HEK293 (cell line): ENCODE data around the gene ZNF350.

Source experiments
- CTCF ChIA-PET: fragments of 350-600 bp; formaldehyde crosslinking; extraction: SDS; loops from one replicate; lab custom pipeline; 2021; ENCODE audit warnings: antibody characterized with exemption; lab: Yijun Ruan, JAX
- POLR2A ChIA-PET: fragments of 300-600 bp; formaldehyde crosslinking; extraction: SDS; loops from one replicate; lab custom pipeline; 2020; ENCODE audit warnings: antibody characterized with exemption, inconsistent platforms; lab: Yijun Ruan, JAX
- H3K27ac ChIP-seq: fragments of 200-500 bp; sonication (Bioruptor generic); 2 replicates; pipeline ENCODE4 v1.5.1; 2014; ENCODE audit warnings: low read depth, low read length, control low read depth, inconsistent platforms; ENCODE audit errors: extremely low read depth
- H3K36me3 ChIP-seq, 2 experiments: fragments of 200-500 bp in 1 of 2; sonication (Bioruptor generic) in 1 of 2; 1 replicate in 1 of 2; 2 replicates in 1 of 2; pipeline ENCODE4 v1.5.1; 2014 to 2017; ENCODE audit warnings: inconsistent platforms in 2 of 2, low read length in 2 of 2; ENCODE audit not compliant: control insufficient read depth in 2 of 2, insufficient read depth in 1 of 2
- H3K4me1 ChIP-seq: fragments of 200-500 bp; sonication (Bioruptor generic); 2 replicates; pipeline ENCODE4 v1.5.1; 2014; ENCODE audit warnings: mild to moderate bottlenecking, low read length, inconsistent platforms; ENCODE audit not compliant: control insufficient read depth, insufficient read depth
- H3K4me3 ChIP-seq: 2 replicates; pipeline ENCODE4 v1.5.1; 2011; ENCODE audit warnings: low read depth, mild to moderate bottlenecking, control low read depth, low read length, moderate library complexity
- H3K9me3 ChIP-seq: fragments of 200-500 bp; sonication (Bioruptor generic); 2 replicates; pipeline ENCODE4 v1.5.1; 2014; ENCODE audit warnings: low read depth, low read length, inconsistent platforms; ENCODE audit not compliant: control insufficient read depth, insufficient read depth
- HIC1 ChIP-seq: fragments of 450-650 bp; formaldehyde crosslinking; IDR thresholded peaks from 2 replicates; pipeline ENCODE4 v1.5.1; 2016; ENCODE audit warnings: missing biosample characterization, missing genetic modification characterization
- KLF1 ChIP-seq: fragments of 450-650 bp; formaldehyde crosslinking; IDR thresholded peaks from 2 replicates; pipeline ENCODE4 v1.5.1; 2016; ENCODE audit warnings: missing biosample characterization, missing genetic modification characterization
- KLF10 ChIP-seq: fragments of 450-650 bp; IDR thresholded peaks from 2 replicates; pipeline ENCODE4 v1.5.1; 2018; ENCODE audit warnings: missing biosample characterization, mild to moderate bottlenecking, missing genetic modification characterization
- OSR2 ChIP-seq: fragments of 450-650 bp; formaldehyde crosslinking; IDR thresholded peaks from 2 replicates; pipeline ENCODE4 v1.5.1; 2016; ENCODE audit warnings: missing biosample characterization, missing genetic modification characterization
- PATZ1 ChIP-seq: fragments of 450-650 bp; formaldehyde crosslinking; IDR thresholded peaks from 2 replicates; pipeline ENCODE4 v1.5.1; 2016; ENCODE audit warnings: missing biosample characterization, missing genetic modification characterization
- SCRT2 ChIP-seq: fragments of 450-650 bp; formaldehyde crosslinking; IDR thresholded peaks from 2 replicates; pipeline ENCODE4 v1.5.1; 2016; ENCODE audit warnings: missing biosample characterization, missing genetic modification characterization
- ZBTB20 ChIP-seq: fragments of 450-650 bp; formaldehyde crosslinking; IDR thresholded peaks from 2 replicates; pipeline ENCODE4 v1.5.1; 2016; ENCODE audit warnings: missing biosample characterization, missing genetic modification characterization
- ZBTB49 ChIP-seq: fragments of 450-650 bp; formaldehyde crosslinking; IDR thresholded peaks from 2 replicates; pipeline ENCODE4 v1.5.1; 2016; ENCODE audit warnings: missing biosample characterization, missing genetic modification characterization, low read depth
- ZNF175 ChIP-seq: fragments of 450-650 bp; formaldehyde crosslinking; IDR thresholded peaks from 2 replicates; pipeline ENCODE4 v1.5.1; 2016; ENCODE audit warnings: missing biosample characterization, missing genetic modification characterization
- ZNF398 ChIP-seq: fragments of 450-650 bp; formaldehyde crosslinking; IDR thresholded peaks from 2 replicates; pipeline ENCODE4 v1.5.1; 2017; ENCODE audit warnings: missing biosample characterization, missing genetic modification characterization
- ZNF433 ChIP-seq: fragments of 450-650 bp; formaldehyde crosslinking; IDR thresholded peaks from 2 replicates; pipeline ENCODE4 v1.5.1; 2016; ENCODE audit warnings: missing biosample characterization, missing genetic modification characterization, low read depth
- ZNF639 ChIP-seq: fragments of 450-650 bp; formaldehyde crosslinking; IDR thresholded peaks from 2 replicates; pipeline ENCODE4 v1.5.1; 2016; ENCODE audit warnings: missing biosample characterization, missing genetic modification characterization
- ZNF704 ChIP-seq: fragments of 450-650 bp; formaldehyde crosslinking; IDR thresholded peaks from 2 replicates; pipeline ENCODE4 v1.5.1; 2016; ENCODE audit warnings: missing biosample characterization, missing genetic modification characterization
- ZNF843 ChIP-seq: fragments of 450-650 bp; formaldehyde crosslinking; IDR thresholded peaks from 2 replicates; pipeline ENCODE4 v1.5.1; 2016; ENCODE audit warnings: missing biosample characterization, missing genetic modification characterization

The ZNF350 gene

GRCh38 chr19:51980116-51980736 is 6.4 kb downstream of the ZNF350 start:
- H3K36me3 ChIP-seq, result peaks cover under 1 to 13% of the 10 kb centered on the region in 2 experiments; a peak in 2 of 3 replicates

GRCh38 chr19:51978882-51979281 is 7.8 kb downstream of the ZNF350 start:
- ChIA-PET POLR2A (interaction anchor here (0.6 kb wide), 1 partner anchor 835 kb away, joined by 5 read pairs; no protein-coding TSS in a partner anchor), CTCF (no interaction called here)
- no peaks in the 10 kb centered on the region for H3K4me1 ChIP-seq
- peaks cover 13 to 25% of the 10 kb centered on the region in 2 experiments for H3K36me3 ChIP-seq
- no peak overlapping the region for H3K4me3 ChIP-seq
- peaks cover 5% of the 10 kb centered on the region; the same call in 1 of the 2 replicates for H3K9me3 ChIP-seq
- H3K27ac ChIP-seq, result no peak overlapping the region
- no peak for TF ChIP-seq SCRT2
- TF ChIP-seq ZNF398 (tag by site-specific recombination), result no peak
- TF ChIP-seq ZNF843 (tag by site-specific recombination), result no peak
- TF ChIP-seq ZNF639, result no peak
- no peak for TF ChIP-seq ZNF433 (tag by site-specific recombination)
- TF ChIP-seq ZNF175 (tag by site-specific recombination), result no peak
- TF ChIP-seq ZBTB20 (tag by site-specific recombination), result no peak
- TF ChIP-seq ZBTB49 (tag by site-specific recombination), result no peak
- no peak for TF ChIP-seq HIC1 (tag by site-specific recombination)

More at GRCh38 chr19:51980116-51980736, 6.4 kb downstream of the ZNF350 start:
- CTCF ChIA-PET, result interaction anchor here (0.6 kb wide), 1 partner anchor 1240 kb away, joined by 4 read pairs; no protein-coding TSS in a partner anchor
- Histone ChIP-seq H3K4me1 (no peaks in the 10 kb centered on the region), H3K27ac (no peak overlapping the region), H3K9me3 (peaks cover 5% of the 10 kb centered on the region; the same call in 1 of the 2 replicates), H3K4me3 (no peak overlapping the region)
- TF ChIP-seq ZBTB49 (tag by site-specific recombination) (no peak), KLF10 (tag by site-specific recombination) (no peak), OSR2 (tag by site-specific recombination) (no peak), ZNF704 (tag by site-specific recombination) (no peak), PATZ1 (no peak), KLF1 (no peak)
- POLR2A ChIA-PET, result no interaction called here
